SH-SY5Y (cell line): ENCODE measurements around the gene MFSD1.

ENCODE experiments used
- GATA2 ChIP-seq: IDR thresholded peaks from 2 replicates; pipeline ENCODE4 v1.6.1; 2011; ENCODE audit warnings: mild to moderate bottlenecking, low read depth, low read length
- GATA3 ChIP-seq: IDR thresholded peaks from 2 replicates; pipeline ENCODE4 v1.6.1; 2011; ENCODE audit warnings: low read depth, mild to moderate bottlenecking, low read length, moderate library complexity

GRCh38 chr3:158777161-158777873, 24.5 kb upstream of the MFSD1 start:
- no peak for TF ChIP-seq GATA3
- no peak for TF ChIP-seq GATA2
